Astrocyte of the cerebellum (primary cell): ENCODE data around the gene ALDH3B2.
"Not testable (repeated sequence)": the region's sequence is repeated elsewhere in the genome, so short reads cannot be mapped to it uniquely, and the experiment has no call there.

Experiments used
- DNase-seq: peaks from one replicate; pipeline ENCODE4 v3.0.0-alpha.2; 2011; ENCODE audit warnings: low read depth
- H3K4me3 ChIP-seq: 2 replicates; pipeline ENCODE4 v1.5.1; 2011; ENCODE audit warnings: mild to moderate bottlenecking, low read depth, low read length, moderate library complexity
- CTCF ChIP-seq: IDR thresholded peaks from 2 replicates; pipeline ENCODE4 v1.5.1; 2012; ENCODE audit warnings: low read length, low read depth, moderate library complexity, mild to moderate bottlenecking; ENCODE audit errors: missing control alignments
- in situ Hi-C: cut with HindIII; loops from 2 replicates; pipeline ENCODE4 v1.10.0; 2017; ENCODE audit warnings: low sequenced_read_pairs

Gene ALDH3B2

GRCh38 chr11:67695606-67696005, 21.2 kb upstream of the ALDH3B2 start:
- H3K4me3 ChIP-seq = no peak overlapping the region
- no peak for TF ChIP-seq CTCF
- in situ Hi-C loops = no loop called here
- no peak for DNase-seq

- in situ Hi-C loops = no loop called here
- H3K4me3 ChIP-seq = no peak overlapping the region
- no peak for DNase-seq
- no peak for TF ChIP-seq CTCF
Observed at GRCh38 chr11:67694875-67695555, 20.6 kb upstream of the ALDH3B2 start.

GRCh38 chr11:67691149-67691548, 16.7 kb upstream of the ALDH3B2 start:
- DNase-seq = no peak
- TF ChIP-seq CTCF = peak; percentile 25
- in situ Hi-C loops = no loop called here
- no peak overlapping the region for H3K4me3 ChIP-seq

GRCh38 chr11:67689178-67689577, 14.8 kb upstream of the ALDH3B2 start:
- no peak for DNase-seq
- in situ Hi-C loops = no loop called here
- H3K4me3 ChIP-seq = no peak overlapping the region
- no peak for TF ChIP-seq CTCF

GRCh38 chr11:67687986-67688385, 13.6 kb upstream of the ALDH3B2 start:
- no peak for DNase-seq
- in situ Hi-C loops = no loop called here
- TF ChIP-seq CTCF = no peak
- no peak overlapping the region for H3K4me3 ChIP-seq

- in situ Hi-C loops, DNase-seq, H3K4me3 ChIP-seq: not testable (repeated sequence)
Observed at GRCh38 chr11:67685641-67686332, 11.4 kb upstream of the ALDH3B2 start.

- DNase-seq, H3K4me3 ChIP-seq, in situ Hi-C loops: not testable (repeated sequence)
Observed at GRCh38 chr11:67682126-67683034, 8.0 kb upstream of the ALDH3B2 start.
